DND-41 (cell line): Measurements from ENCODE around the gene BOD1.

Experiments used
- ATAC-seq: fragments of 200-7000 bp; cut with Tn5 transposase; 3 replicates; pipeline ENCODE4 v1.9.1; 2021; ENCODE audit warnings: low read depth; ENCODE audit not compliant: insufficient read depth
- DNase-seq: peaks from one replicate; pipeline ENCODE4 v3.0.0-alpha.2; 2020
- H2AFZ ChIP-seq: 2 replicates; pipeline ENCODE4 v1.6.0; 2012; ENCODE audit warnings: low read depth, low read length
- H3K27ac ChIP-seq: 2 replicates; pipeline ENCODE4 v1.5.1; 2012; ENCODE audit warnings: low read length, inconsistent platforms
- H3K27me3 ChIP-seq: fragments of 200-600 bp; sonication (generic); 2 replicates; pipeline ENCODE4 v1.6.0; 2012; ENCODE audit warnings: low read length, mild to moderate bottlenecking, inconsistent platforms; ENCODE audit not compliant: insufficient read depth, poor library complexity
- H3K36me3 ChIP-seq: 2 replicates; pipeline ENCODE4 v1.5.1; 2012; ENCODE audit warnings: low read length, inconsistent platforms; ENCODE audit not compliant: insufficient read depth
- H3K4me1 ChIP-seq: 2 replicates; pipeline ENCODE4 v1.5.1; 2012; ENCODE audit warnings: mild to moderate bottlenecking, low read length; ENCODE audit not compliant: insufficient read depth
- H3K4me2 ChIP-seq: 2 replicates; pipeline ENCODE4 v1.6.0; 2012; ENCODE audit warnings: mild to moderate bottlenecking, moderate library complexity, low read length, inconsistent platforms; ENCODE audit not compliant: insufficient read depth
- H3K4me3 ChIP-seq, 2 experiments: fragments of 200-600 bp in 1 of 2; shearing (Covaris generic) in 1 of 2; 2 replicates each; pipeline ENCODE4 v1.5.1; 2012 to 2016; ENCODE audit warnings: inconsistent platforms in 2 of 2, low read length in 2 of 2, mild to moderate bottlenecking in 2 of 2, low read depth in 1 of 2, moderate library complexity in 1 of 2
- H3K79me2 ChIP-seq: 2 replicates; pipeline ENCODE4 v1.6.0; 2012; ENCODE audit warnings: low read length, inconsistent platforms; ENCODE audit not compliant: insufficient read depth
- H3K9ac ChIP-seq: 2 replicates; pipeline ENCODE4 v1.6.0; 2012; ENCODE audit warnings: low read depth, mild to moderate bottlenecking, inconsistent platforms, low read length, moderate library complexity
- H3K9me3 ChIP-seq: 2 replicates; pipeline ENCODE4 v1.5.1; 2012; ENCODE audit warnings: low read length, moderate library complexity, mild to moderate bottlenecking, inconsistent platforms; ENCODE audit not compliant: insufficient read depth, severe bottlenecking
- H4K20me1 ChIP-seq: 2 replicates; pipeline ENCODE4 v1.6.0; 2012; ENCODE audit warnings: low read length; ENCODE audit not compliant: insufficient read depth
- CTCF ChIP-seq: IDR thresholded peaks from 2 replicates; pipeline ENCODE4 v1.5.1; 2012; ENCODE audit warnings: borderline replicate concordance, low read length, moderate library complexity, mild to moderate bottlenecking; ENCODE audit not compliant: poor library complexity, severe bottlenecking; ENCODE audit errors: extremely low read depth
- EZH2 ChIP-seq: IDR thresholded peaks from 3 replicates; pipeline ENCODE4 v1.6.1; 2012; ENCODE audit warnings: borderline replicate concordance, low read depth, mild to moderate bottlenecking, moderate library complexity, low read length, inconsistent platforms; ENCODE audit not compliant: severe bottlenecking

The BOD1 gene

GRCh38 chr5:173604141-173604540, 12.3 kb downstream of the BOD1 start:
- H2AFZ ChIP-seq, result no peak overlapping the region
- no peaks in the 10 kb centered on the region for H3K9me3 ChIP-seq
- no peaks in the 10 kb centered on the region for H3K4me1 ChIP-seq
- H3K4me2 ChIP-seq, result no peak overlapping the region
- H3K27ac ChIP-seq, result no peak overlapping the region
- no peak overlapping the region for H3K9ac ChIP-seq
- H3K79me2 ChIP-seq, result peaks cover 4% of the 10 kb centered on the region; the same call in 1 of the 2 replicates
- H3K4me3 ChIP-seq, result no peak overlapping the region
- H3K36me3 ChIP-seq, result peaks cover 56% of the 10 kb centered on the region
- no peaks in the 10 kb centered on the region for H3K27me3 ChIP-seq
- peaks cover 23% of the 10 kb centered on the region for H4K20me1 ChIP-seq
- ATAC-seq (no peak), DNase-seq (no peak)
- TF ChIP-seq CTCF (no peak), EZH2 (no peak)

GRCh38 chr5:173602423-173602822, 14.0 kb downstream of the BOD1 start:
- H3K79me2 ChIP-seq, result no peaks in the 10 kb centered on the region
- peaks cover 11% of the 10 kb centered on the region; the same call in 1 of the 2 replicates for H4K20me1 ChIP-seq
- H3K4me3 ChIP-seq, result no peak overlapping the region
- no peak overlapping the region for H3K4me2 ChIP-seq
- H3K36me3 ChIP-seq, result peaks cover 39% of the 10 kb centered on the region
- H3K9me3 ChIP-seq, result no peaks in the 10 kb centered on the region
- H3K9ac ChIP-seq, result no peak overlapping the region
- TF ChIP-seq CTCF (no peak), EZH2 (no peak)
- H3K27me3 ChIP-seq, result no peaks in the 10 kb centered on the region
- no peak overlapping the region for H3K27ac ChIP-seq
- no peak for ATAC-seq
- H2AFZ ChIP-seq, result no peak overlapping the region
- no peak for DNase-seq
- no peaks in the 10 kb centered on the region for H3K4me1 ChIP-seq

GRCh38 chr5:173598686-173599085, 17.8 kb downstream of the BOD1 start:
- H3K27ac ChIP-seq, result no peak overlapping the region
- no peak overlapping the region for H2AFZ ChIP-seq
- H3K9ac ChIP-seq, result no peak overlapping the region
- DNase-seq (no peak), ATAC-seq (no peak)
- no peaks in the 10 kb centered on the region for H3K27me3 ChIP-seq
- peaks cover 3% of the 10 kb centered on the region for H3K9me3 ChIP-seq
- H4K20me1 ChIP-seq, result peaks cover 2% of the 10 kb centered on the region
- no peak overlapping the region for H3K4me3 ChIP-seq
- H3K36me3 ChIP-seq, result peaks cover 7% of the 10 kb centered on the region
- no peaks in the 10 kb centered on the region for H3K4me1 ChIP-seq
- no peak overlapping the region for H3K4me2 ChIP-seq
- no peaks in the 10 kb centered on the region for H3K79me2 ChIP-seq
- TF ChIP-seq EZH2, result no peak
- TF ChIP-seq CTCF, result no peak

GRCh38 chr5:173597304-173597703, 19.1 kb downstream of the BOD1 start:
- ATAC-seq (no peak), DNase-seq (no peak)
- no peak overlapping the region for H3K4me2 ChIP-seq
- no peak overlapping the region for H2AFZ ChIP-seq
- H3K9ac ChIP-seq, result no peak overlapping the region
- H3K27ac ChIP-seq, result no peak overlapping the region
- no peaks in the 10 kb centered on the region for H3K4me1 ChIP-seq
- no peaks in the 10 kb centered on the region for H3K79me2 ChIP-seq
- no peak overlapping the region for H3K4me3 ChIP-seq
- H3K27me3 ChIP-seq, result no peaks in the 10 kb centered on the region
- H4K20me1 ChIP-seq, result peaks cover 2% of the 10 kb centered on the region
- peaks cover 14% of the 10 kb centered on the region for H3K9me3 ChIP-seq
- peaks cover 7% of the 10 kb centered on the region for H3K36me3 ChIP-seq
- no peak for TF ChIP-seq EZH2
- TF ChIP-seq CTCF, result no peak
